Measurements from ENCODE around the gene RBM45.
"Not testable (repeated sequence)": the region's sequence is repeated elsewhere in the genome, so short reads cannot be mapped to it uniquely, and the experiment has no call there.

RBM45 gene

DNA sequence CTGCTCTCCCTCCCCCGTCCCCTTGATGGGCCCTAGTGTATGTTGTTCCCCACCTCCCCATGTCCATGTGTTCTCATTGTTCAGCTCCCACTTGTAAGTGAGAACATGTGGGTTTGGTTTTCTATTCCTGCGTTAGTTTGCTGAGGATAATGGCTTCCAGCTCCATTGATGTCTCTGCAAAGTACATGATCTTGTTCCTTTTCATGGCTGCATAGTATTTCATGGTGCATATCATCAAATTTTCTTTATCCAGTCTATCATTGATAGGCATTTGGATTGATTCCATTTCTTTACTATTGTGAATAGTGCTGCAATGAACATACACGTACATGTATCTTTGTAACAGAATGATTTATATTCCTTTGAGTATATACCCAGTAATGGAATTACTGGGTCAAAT is 33.0 kb upstream of the RBM45 start:
- H3K27me3 ChIP-seq (ENCODE audit: insufficient read depth, low read length); H3K4me3 ChIP-seq (ENCODE audit: low read length); H2AFZ ChIP-seq (ENCODE audit: low read depth, low read length); H3K9me3 ChIP-seq (ENCODE audit: low read length); H3K36me3 ChIP-seq (ENCODE audit: insufficient read depth, low read length): not testable (repeated sequence)
- peaks cover 12% of the 10 kb centered on the region for H3K4me1 ChIP-seq (ENCODE audit: insufficient read depth, low read length)

DNA sequence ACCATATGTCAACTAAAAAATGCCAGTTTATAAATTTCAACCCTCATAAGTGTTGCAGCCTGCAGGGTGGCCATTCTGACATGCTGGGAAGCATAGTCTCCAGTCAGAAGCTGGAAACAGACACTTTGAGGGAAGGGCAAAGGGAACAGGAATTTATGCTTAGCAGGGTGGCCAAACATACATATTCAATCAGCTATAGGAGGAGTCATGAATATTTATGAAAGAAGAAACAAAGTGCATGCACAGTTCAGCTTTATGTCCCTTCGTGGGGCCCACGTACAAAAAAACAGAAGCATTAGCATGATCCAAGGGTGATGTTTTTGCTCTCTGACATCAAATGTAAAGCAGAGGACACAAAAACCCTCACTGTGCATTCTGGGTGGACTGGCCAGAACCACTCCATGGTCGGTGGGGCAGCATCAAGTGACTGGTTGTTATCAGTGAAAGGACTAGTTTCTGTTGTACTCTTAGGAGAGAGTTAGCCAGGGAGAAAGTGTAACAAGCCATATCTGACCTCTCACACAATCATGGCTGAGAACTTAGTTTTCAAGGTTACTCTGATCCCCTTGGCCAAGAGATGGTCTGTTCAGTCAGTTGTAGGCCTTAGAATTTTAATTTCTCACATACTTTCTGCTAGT is 29.7 kb upstream of the RBM45 start:
- no peak overlapping the region for H3K4me3 ChIP-seq (ENCODE audit: low read length)
- H3K27me3 ChIP-seq (ENCODE audit: insufficient read depth, low read length) = peaks cover 3% of the 10 kb centered on the region
- H3K36me3 ChIP-seq (ENCODE audit: insufficient read depth, low read length) = no peaks in the 10 kb centered on the region
- H2AFZ ChIP-seq (ENCODE audit: low read depth, low read length) = no peak overlapping the region
- no peaks in the 10 kb centered on the region for H3K9me3 ChIP-seq (ENCODE audit: low read length)
- H3K4me1 ChIP-seq (ENCODE audit: insufficient read depth, low read length) = peaks cover 12% of the 10 kb centered on the region

DNA sequence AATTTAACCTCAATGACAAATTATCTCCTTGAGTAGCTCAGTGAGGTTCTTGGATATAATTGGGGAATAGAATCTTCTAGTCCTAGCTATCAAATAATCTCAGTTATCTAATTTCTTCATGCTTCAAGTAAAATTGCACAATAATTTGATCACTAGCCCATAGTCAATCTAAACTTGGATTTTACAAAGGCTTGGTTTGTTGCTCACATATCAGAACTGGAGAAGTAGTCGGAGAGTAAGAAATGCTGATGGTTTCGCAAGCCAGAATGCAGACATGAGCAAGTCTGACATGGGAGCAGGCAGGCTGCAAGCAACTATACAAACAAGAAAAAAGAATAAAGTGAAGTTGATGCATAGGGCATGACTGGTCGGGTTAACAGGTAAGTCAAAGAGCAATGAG is 28.0 kb upstream of the RBM45 start:
- no peak overlapping the region for H2AFZ ChIP-seq (ENCODE audit: low read depth, low read length)
- H3K4me3 ChIP-seq (ENCODE audit: low read length) = no peak overlapping the region
- H3K4me1 ChIP-seq (ENCODE audit: insufficient read depth, low read length) = peaks cover 12% of the 10 kb centered on the region
- no peaks in the 10 kb centered on the region for H3K36me3 ChIP-seq (ENCODE audit: insufficient read depth, low read length)
- no peaks in the 10 kb centered on the region for H3K9me3 ChIP-seq (ENCODE audit: low read length)
- H3K27me3 ChIP-seq (ENCODE audit: insufficient read depth, low read length) = peaks cover 3% of the 10 kb centered on the region

DNA sequence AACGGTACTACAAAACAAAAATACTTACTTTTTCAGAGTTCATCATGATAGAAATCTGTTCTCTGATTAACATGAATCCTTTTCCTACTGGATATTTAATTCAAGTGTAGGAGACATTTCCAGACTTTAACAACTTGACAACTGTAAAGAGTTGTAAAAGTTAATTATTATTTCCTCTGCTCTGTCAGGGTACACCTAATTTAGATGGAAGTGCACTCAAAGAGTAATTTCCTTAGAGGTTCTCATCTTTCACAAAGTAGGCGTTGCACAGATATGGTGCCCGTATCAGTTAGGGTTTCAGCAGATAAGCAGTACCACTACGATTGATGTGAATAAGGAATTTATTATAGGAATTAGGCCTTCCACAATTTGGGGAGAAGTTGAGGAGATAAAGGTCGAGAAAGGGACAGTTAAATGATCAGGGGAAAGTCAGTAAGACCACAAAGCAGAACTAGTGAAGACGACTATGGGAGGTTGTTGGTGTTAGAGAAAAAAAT is 23.4 kb upstream of the RBM45 start:
- Histone ChIP-seq H3K4me3 (ENCODE audit: low read length) (no peak overlapping the region), H3K4me1 (ENCODE audit: insufficient read depth, low read length) (no peaks in the 10 kb centered on the region), H3K9me3 (ENCODE audit: low read length) (no peaks in the 10 kb centered on the region), H3K36me3 (ENCODE audit: insufficient read depth, low read length) (no peaks in the 10 kb centered on the region), H2AFZ (ENCODE audit: low read depth, low read length) (no peak overlapping the region), H3K27me3 (ENCODE audit: insufficient read depth, low read length) (peaks cover 3% of the 10 kb centered on the region)

DNA sequence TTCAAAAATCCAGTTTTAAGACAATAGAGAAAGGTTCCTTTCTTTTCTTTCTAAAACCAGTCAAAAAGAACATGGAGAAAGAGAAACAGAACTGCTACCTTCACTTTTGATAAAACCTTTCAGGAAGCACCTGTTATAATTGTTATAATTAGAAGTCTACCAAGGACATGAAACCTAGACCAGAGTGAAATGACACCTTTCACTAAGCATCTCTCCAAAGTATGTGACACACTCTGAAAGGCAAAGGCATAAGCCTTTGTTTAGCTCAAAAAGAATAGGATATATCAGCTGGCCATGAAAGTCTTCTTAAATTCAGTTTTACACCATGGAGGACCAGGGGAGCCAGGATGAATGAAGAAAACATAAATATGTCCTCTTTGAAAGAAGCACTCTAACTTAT is 18.8 kb upstream of the RBM45 start:
- H3K4me1 ChIP-seq (ENCODE audit: insufficient read depth, low read length) = no peaks in the 10 kb centered on the region
- H2AFZ ChIP-seq (ENCODE audit: low read depth, low read length) = no peak overlapping the region
- no peaks in the 10 kb centered on the region for H3K9me3 ChIP-seq (ENCODE audit: low read length)
- H3K27me3 ChIP-seq (ENCODE audit: insufficient read depth, low read length) = no peaks in the 10 kb centered on the region
- H3K36me3 ChIP-seq (ENCODE audit: insufficient read depth, low read length) = no peaks in the 10 kb centered on the region
- H3K4me3 ChIP-seq (ENCODE audit: low read length) = no peak overlapping the region

DNA sequence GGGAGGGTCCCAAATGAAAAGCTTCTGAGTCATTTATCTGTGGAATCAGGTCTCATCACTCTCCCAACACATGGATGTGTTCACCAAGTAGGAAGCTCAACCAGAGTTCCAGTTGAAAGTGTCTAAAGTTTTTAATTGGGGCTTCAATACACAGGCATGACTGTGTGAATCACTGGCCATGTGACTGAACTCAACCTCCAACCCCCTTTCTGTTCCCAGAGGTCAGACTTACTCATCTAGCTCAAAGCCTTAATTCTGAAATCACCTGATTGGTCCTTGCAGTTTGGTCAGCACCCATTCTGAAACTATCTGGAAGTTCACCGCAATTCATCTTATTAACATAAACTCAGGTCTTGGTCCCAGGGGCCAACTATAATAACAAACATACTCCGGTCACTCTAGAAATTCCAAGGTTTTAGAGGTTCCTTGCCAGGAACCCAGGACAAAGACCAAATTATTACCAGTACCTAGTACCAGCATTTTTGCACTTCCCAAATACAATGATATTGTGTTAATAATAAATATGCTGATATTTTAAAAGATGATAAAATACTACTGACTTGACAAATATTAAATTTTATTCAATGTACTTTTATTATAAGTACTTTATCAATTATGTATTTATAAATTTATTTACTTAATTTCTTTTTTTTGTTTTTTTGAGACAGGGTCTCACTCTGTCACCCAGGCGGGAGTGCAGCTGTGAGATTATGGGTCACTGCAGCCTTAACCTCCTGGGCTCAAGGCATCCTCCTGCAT is 10.7 kb upstream of the RBM45 start:
- Histone ChIP-seq H2AFZ (ENCODE audit: low read depth, low read length) (no peak overlapping the region), H3K27me3 (ENCODE audit: insufficient read depth, low read length) (peaks cover 3% of the 10 kb centered on the region), H3K4me1 (ENCODE audit: insufficient read depth, low read length) (peaks cover 8% of the 10 kb centered on the region), H3K36me3 (ENCODE audit: insufficient read depth, low read length) (no peaks in the 10 kb centered on the region), H3K4me3 (ENCODE audit: low read length) (no peak overlapping the region), H3K9me3 (ENCODE audit: low read length) (no peaks in the 10 kb centered on the region)

DNA sequence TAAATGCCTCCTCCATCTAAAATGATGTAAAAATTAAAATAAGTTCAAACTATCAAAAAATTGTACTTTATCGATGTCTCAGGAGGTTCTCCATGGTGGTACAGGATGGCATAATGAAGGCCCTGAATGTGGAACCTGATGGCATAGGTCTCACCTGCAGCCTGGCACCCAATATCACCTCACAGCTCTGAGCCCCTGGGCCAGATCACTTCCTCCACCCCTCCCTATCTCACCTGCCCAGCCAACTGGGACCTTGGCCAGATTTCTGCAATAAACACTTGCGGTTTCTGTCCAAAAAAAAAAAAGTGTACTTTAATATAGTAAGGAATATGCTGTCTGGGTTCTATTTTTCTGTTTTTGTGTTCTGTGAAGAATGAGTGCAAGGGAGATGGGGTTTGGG is 6.7 kb upstream of the RBM45 start:
- no peaks in the 10 kb centered on the region for H3K36me3 ChIP-seq (ENCODE audit: insufficient read depth, low read length)

DNA sequence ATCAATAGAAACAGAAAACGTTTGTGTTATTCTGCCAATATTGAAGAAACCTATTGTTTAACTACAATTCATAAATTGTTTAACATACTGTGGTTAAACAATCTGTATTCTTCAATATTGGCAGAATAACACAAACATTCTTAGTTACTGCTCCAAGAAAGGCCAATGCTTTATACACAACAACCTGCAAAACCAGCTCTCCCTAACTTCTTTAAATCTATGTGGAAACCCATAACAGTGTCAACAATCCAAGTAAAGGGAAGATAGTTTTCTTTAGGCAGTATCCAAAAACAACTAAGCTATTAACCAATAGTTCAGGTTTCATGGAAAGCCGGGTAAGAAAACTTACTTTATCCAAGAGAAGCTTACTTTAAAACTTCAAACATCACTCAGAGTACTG is 6.2 kb upstream of the RBM45 start:
- Histone ChIP-seq H2AFZ (ENCODE audit: low read depth, low read length) (no peak overlapping the region), H3K9me3 (ENCODE audit: low read length) (no peaks in the 10 kb centered on the region), H3K4me3 (ENCODE audit: low read length) (no peak overlapping the region), H3K4me1 (ENCODE audit: insufficient read depth, low read length) (peaks cover 8% of the 10 kb centered on the region), H3K27me3 (ENCODE audit: insufficient read depth, low read length) (peaks cover 3% of the 10 kb centered on the region), H3K36me3 (ENCODE audit: insufficient read depth, low read length) (no peaks in the 10 kb centered on the region)

More for the DNA sequence above, 6.7 kb upstream of the RBM45 start:
- Histone ChIP-seq H3K4me3 (ENCODE audit: low read length) (no peak overlapping the region), H3K9me3 (ENCODE audit: low read length) (no peaks in the 10 kb centered on the region), H2AFZ (ENCODE audit: low read depth, low read length) (no peak overlapping the region), H3K27me3 (ENCODE audit: insufficient read depth, low read length) (peaks cover 3% of the 10 kb centered on the region), H3K4me1 (ENCODE audit: insufficient read depth, low read length) (peaks cover 8% of the 10 kb centered on the region)

DNA sequence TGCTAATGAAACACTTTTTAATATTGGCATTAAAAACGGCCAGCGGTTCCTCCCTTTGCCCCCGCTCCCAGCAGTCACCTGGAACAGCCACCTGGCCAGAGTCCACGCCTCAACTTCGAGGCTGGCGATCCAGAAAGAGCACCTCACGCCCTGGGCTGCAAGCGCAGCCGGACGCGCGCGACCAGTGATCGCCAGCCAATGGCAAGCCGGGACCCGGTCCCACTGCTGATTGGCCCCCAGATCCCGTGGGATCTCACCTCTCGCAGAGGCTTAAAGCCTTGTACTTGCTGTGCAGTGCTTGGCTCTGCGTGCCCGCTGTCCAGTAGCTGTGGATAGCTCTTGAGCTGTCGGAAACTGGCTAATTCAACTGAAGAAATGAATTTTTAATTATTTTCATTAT is 4.1 kb upstream of the RBM45 start:
- Histone ChIP-seq H3K27me3 (ENCODE audit: insufficient read depth, low read length) (peaks cover 3% of the 10 kb centered on the region), H3K4me3 (ENCODE audit: low read length) (no peak overlapping the region), H3K4me1 (ENCODE audit: insufficient read depth, low read length) (peaks cover 6% of the 10 kb centered on the region), H3K9me3 (ENCODE audit: low read length) (no peaks in the 10 kb centered on the region), H3K36me3 (ENCODE audit: insufficient read depth, low read length) (no peaks in the 10 kb centered on the region), H2AFZ (ENCODE audit: low read depth, low read length) (no peak overlapping the region)

DNA sequence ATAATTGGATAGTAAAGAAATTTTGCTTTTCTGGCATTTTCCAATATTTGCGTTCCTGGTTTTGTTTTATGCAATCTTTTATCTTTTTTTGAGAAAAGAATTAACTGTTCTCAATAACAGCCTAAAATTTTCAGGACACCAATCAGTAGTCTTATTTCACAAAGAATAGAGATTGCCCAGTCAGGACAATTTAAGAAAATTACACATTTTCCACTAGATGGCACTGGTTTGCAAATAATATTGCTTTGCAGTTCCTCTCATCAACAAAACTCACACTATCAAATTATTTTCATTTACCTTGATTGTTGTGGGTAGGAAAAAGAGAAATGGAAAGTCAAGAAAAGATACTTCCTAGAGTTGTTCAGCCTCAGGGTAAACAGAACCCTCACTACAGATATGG is 2.4 kb upstream of the RBM45 start:
- Histone ChIP-seq H3K4me3 (ENCODE audit: low read length) (no peak overlapping the region), H2AFZ (ENCODE audit: low read depth, low read length) (no peak overlapping the region), H3K36me3 (ENCODE audit: insufficient read depth, low read length) (no peaks in the 10 kb centered on the region), H3K27me3 (ENCODE audit: insufficient read depth, low read length) (peaks cover 3% of the 10 kb centered on the region), H3K4me1 (ENCODE audit: insufficient read depth, low read length) (peaks cover 11% of the 10 kb centered on the region), H3K9me3 (ENCODE audit: low read length) (no peaks in the 10 kb centered on the region)

DNA sequence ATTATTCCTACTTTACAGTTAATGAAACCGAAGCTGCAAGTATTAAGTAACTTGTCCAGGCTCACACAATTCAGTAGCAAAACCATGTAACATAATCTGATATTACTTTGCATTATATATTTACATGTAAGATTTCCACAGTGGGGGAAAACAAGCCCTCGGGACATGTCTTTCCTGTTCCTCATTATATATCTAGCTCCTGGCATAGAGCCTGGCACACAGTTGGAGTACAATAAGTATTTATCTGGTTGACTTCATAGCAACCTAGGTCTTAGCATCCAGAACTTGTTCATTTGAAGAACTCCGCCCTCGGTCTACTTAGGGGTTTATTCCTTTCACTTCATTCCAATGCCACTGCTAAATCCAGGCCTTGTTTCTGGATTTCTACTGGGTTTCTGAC is 1.6 kb upstream of the RBM45 start:
- H2AFZ ChIP-seq (ENCODE audit: low read depth, low read length) = no peak overlapping the region
- H3K4me1 ChIP-seq (ENCODE audit: insufficient read depth, low read length) = peaks cover 11% of the 10 kb centered on the region
- H3K4me3 ChIP-seq (ENCODE audit: low read length) = no peak overlapping the region
- H3K9me3 ChIP-seq (ENCODE audit: low read length) = no peaks in the 10 kb centered on the region
- H3K27me3 ChIP-seq (ENCODE audit: insufficient read depth, low read length) = peaks cover under 1% of the 10 kb centered on the region
- H3K36me3 ChIP-seq (ENCODE audit: insufficient read depth, low read length) = no peaks in the 10 kb centered on the region

DNA sequence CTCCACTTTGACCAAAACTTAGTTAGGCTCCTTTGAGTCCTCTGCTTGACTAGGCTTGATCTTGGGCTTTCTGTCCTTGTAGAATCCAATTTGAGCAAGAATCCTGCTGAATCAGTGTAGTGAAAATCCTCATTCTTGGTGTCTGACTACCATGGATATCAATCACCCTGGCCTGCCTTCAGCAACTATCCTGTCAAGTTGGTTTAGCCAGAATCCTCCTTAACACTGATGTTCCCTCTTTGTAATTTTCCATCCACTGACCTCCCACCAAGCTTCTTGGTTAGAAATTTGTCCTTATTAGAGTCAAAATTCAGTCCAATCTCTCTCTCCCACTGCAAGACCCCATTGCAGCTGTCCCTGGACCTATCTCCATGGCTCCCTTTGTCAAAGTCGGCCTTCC is 494 bp upstream of the RBM45 start:
- peak overlapping the region; percentile 19 for H3K4me3 ChIP-seq (ENCODE audit: low read length)
- H2AFZ ChIP-seq (ENCODE audit: low read depth, low read length) = peak overlapping the region; percentile 20
- H3K36me3 ChIP-seq (ENCODE audit: insufficient read depth, low read length) = no peaks in the 10 kb centered on the region
- H3K27me3 ChIP-seq (ENCODE audit: insufficient read depth, low read length) = no peaks in the 10 kb centered on the region
- H3K4me1 ChIP-seq (ENCODE audit: insufficient read depth, low read length) = peaks cover 11% of the 10 kb centered on the region
- H3K9me3 ChIP-seq (ENCODE audit: low read length) = no peaks in the 10 kb centered on the region

DNA sequence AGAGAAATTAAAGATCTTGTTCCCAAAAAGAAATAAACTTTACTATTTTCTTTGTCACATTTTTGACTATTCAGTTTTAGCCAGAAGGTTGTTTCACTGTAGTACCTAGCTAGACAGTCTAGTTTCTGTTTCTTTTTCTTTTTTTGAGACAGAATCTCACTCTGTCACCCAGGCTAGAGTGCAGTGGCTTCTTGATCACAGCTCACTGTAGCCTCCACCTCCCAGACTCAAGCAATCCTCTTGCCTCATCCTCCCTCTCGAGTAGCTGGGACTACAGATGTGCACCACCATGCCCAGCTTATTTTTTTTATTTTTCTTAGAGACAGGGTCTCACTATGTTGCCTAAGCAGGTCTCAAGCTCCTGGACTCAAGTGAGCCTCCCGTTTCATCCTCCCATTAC is 2.2 kb downstream of the RBM45 start:
- Histone ChIP-seq H3K36me3 (ENCODE audit: insufficient read depth, low read length) (peaks cover 2% of the 10 kb centered on the region), H3K27me3 (ENCODE audit: insufficient read depth, low read length) (no peaks in the 10 kb centered on the region), H3K9me3 (ENCODE audit: low read length) (no peaks in the 10 kb centered on the region), H2AFZ (ENCODE audit: low read depth, low read length) (no peak overlapping the region), H3K4me3 (ENCODE audit: low read length) (no peak overlapping the region), H3K4me1 (ENCODE audit: insufficient read depth, low read length) (peaks cover 11% of the 10 kb centered on the region)
